ENCODE measurements around the gene SCP2.

GRCh38 chr1:53071167-53071865 is 144.2 kb downstream of the SCP2 start:
- TF ChIP-seq, protein P1, sequence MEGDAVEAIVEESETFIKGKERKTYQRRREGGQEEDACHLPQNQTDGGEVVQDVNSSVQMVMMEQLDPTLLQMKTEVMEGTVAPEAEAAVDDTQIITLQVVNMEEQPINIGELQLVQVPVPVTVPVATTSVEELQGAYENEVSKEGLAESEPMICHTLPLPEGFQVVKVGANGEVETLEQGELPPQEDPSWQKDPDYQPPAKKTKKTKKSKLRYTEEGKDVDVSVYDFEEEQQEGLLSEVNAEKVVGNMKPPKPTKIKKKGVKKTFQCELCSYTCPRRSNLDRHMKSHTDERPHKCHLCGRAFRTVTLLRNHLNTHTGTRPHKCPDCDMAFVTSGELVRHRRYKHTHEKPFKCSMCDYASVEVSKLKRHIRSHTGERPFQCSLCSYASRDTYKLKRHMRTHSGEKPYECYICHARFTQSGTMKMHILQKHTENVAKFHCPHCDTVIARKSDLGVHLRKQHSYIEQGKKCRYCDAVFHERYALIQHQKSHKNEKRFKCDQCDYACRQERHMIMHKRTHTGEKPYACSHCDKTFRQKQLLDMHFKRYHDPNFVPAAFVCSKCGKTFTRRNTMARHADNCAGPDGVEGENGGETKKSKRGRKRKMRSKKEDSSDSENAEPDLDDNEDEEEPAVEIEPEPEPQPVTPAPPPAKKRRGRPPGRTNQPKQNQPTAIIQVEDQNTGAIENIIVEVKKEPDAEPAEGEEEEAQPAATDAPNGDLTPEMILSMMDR (IDR thresholded peaks at IDR 0.05), result no peak
- TF ChIP-seq POLR2AphosphoS5 (IDR thresholded peaks at IDR 0.05), result no peak
